Left lung (tissue), 10 donors: ENCODE results near the gene ARPC1B. TPM values are rescaled to one million over a fixed set of nuclear protein-coding genes. Genes with fewer than 3 reads are reported as not detected.
"Not testable (repeated sequence)": the region's sequence is repeated elsewhere in the genome, so short reads cannot be mapped to it uniquely, and the experiment has no call there.

Source experiments
- ATAC-seq: fragments of 200-7000 bp; cut with Tn5 transposase; one replicate; pipeline ENCODE4 v1.9.1; 2020; ENCODE audit warnings: moderate library complexity
- DNase-seq, 4 donors: peaks; one replicate each; pipeline ENCODE4 v3.0.0-alpha.2; 2013 to 2020
- H3K27ac ChIP-seq, 2 donors: fragments of 200-600 bp; sonication (generic) in 1 of 2; one replicate each; pipeline versions ENCODE4 v1.5.0 to v1.8.0; 2020 to 2021
- H3K27me3 ChIP-seq, 2 donors: fragments of 200-600 bp; sonication (generic) in 1 of 2; one replicate each; pipeline versions ENCODE4 v1.5.0 to v1.8.0; 2020 to 2021
- H3K36me3 ChIP-seq, 2 donors: fragments of 200-600 bp; sonication (generic) in 1 of 2; one replicate each; pipeline versions ENCODE4 v1.5.0 to v1.8.0; 2020 to 2021
- H3K4me1 ChIP-seq, 2 donors: fragments of 200-600 bp; one replicate each; pipeline ENCODE4 v1.8.0; 2021
- H3K4me3 ChIP-seq, 2 donors: fragments of 200-600 bp; sonication (generic) in 1 of 2; one replicate each; pipeline versions ENCODE4 v1.5.0 to v1.8.0; 2020 to 2021; ENCODE audit warnings: mild to moderate bottlenecking in 1 of 2
- H3K9me3 ChIP-seq, 2 donors: fragments of 200-600 bp; sonication (generic) in 1 of 2; one replicate each; pipeline versions ENCODE4 v1.5.0 to v1.8.0; 2020 to 2021
- intact Hi-C, 2 donors: fragments of 100-400 bp; cut with DNase I; formaldehyde crosslinking; loops; one replicate each; pipeline versions ENCODE4 v1.11.2 to v1.14.2; 2022
- polyA plus RNA-seq, 6 donors: library from polyadenylated mRNA; unstranded; fragments of 120-200 nt; gene quantifications; one replicate each; pipeline ENCODE4 v1.2.1, GENCODE V29; 2013; ENCODE audit not compliant: insufficient read length in 6 of 6
- total RNA-seq, 2 donors: library from RNA; stranded (reverse); fragmentation: NEBNext Ultra II Directional; extraction: Animal tissue kit (Norgen Biotek cat#: 25700); gene quantifications; one replicate each; pipeline ENCODE4 v1.2.1, GENCODE V29; 2021
- TF ChIP-seq, protein P1 (sequence below), 2 donors: fragments of 200-600 bp; sonication (generic) in 1 of 2; IDR thresholded peaks; one replicate each; pipeline versions ENCODE4 v1.5.0 to v1.8.0; 2021; ENCODE audit warnings: antibody characterized with exemption in 2 of 2
- donor health status: DM: no; HTN: yes; CAD: no.
- donor health status: DM: no; HTN: no; CAD: no.

Gene ARPC1B
- total and polyA plus RNA-seq, 8 donors: 37.1 to 311 (median 50.1) TPM

DNA sequence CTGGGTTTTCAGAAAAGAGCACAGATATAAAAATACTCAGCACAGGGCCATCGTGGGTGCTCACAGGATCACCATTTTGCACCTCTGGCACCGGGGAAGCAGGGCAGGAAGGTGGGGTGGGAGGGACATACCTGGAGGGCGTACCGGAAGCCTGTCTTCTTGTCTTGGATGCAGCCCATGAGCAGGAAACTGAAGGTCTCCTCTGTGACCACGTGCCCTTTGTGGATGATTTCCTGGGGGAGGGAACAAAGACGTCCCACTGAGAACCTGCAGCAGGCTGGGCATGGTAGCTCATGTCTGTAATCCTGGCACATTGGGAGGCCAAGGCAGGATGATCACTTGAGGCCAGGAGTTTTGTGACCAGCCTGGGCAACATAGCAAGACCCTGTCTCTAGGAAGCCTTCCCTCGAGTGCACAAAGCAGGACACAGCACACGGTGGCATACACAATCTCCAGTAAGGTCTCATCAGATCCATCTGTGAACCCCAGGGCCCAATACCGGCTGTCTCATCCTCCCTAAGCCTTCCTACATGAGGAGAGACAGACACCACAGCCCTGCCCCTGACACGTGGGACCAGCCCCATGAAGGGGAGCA lies 54.5 kb downstream of the ARPC1B start:
- intact Hi-C loops: no loop called here
- no peak for ATAC-seq

DNA sequence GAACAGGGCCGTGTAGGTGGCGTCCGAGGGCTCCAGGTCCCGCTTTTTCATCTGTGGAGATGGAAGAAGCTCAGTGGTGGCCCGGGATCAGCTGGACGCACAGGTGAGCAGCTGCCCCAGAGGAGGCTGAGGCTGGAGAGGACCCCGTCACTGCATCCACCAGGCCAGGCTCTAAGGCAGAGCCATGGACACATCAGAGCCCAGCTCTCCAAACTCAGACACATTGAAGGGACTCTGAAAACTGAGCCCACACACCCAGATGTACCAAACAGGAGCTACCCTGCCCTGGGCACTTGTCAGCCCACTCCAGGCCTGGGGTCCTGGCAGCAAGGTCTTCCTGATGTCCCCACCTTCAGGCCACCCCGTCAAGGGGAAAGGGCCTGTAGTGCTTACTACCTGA lies 55.2 kb downstream of the ARPC1B start:
- DNase-seq (peak in 1 of 4 donors; percentile 53), ATAC-seq (no peak)
- H3K36me3 ChIP-seq: peaks cover 0 to 85% of the 10 kb centered on the region in 2 donors
- no peaks in the 10 kb centered on the region for H3K27me3 ChIP-seq
- no peak overlapping the region for H3K4me3 ChIP-seq
- H3K4me1 ChIP-seq: no peaks in the 10 kb centered on the region
- no peak overlapping the region for H3K27ac ChIP-seq
- intact Hi-C loops: no loop called here
- H3K9me3 ChIP-seq: no peaks in the 10 kb centered on the region
- TF ChIP-seq, protein P1, sequence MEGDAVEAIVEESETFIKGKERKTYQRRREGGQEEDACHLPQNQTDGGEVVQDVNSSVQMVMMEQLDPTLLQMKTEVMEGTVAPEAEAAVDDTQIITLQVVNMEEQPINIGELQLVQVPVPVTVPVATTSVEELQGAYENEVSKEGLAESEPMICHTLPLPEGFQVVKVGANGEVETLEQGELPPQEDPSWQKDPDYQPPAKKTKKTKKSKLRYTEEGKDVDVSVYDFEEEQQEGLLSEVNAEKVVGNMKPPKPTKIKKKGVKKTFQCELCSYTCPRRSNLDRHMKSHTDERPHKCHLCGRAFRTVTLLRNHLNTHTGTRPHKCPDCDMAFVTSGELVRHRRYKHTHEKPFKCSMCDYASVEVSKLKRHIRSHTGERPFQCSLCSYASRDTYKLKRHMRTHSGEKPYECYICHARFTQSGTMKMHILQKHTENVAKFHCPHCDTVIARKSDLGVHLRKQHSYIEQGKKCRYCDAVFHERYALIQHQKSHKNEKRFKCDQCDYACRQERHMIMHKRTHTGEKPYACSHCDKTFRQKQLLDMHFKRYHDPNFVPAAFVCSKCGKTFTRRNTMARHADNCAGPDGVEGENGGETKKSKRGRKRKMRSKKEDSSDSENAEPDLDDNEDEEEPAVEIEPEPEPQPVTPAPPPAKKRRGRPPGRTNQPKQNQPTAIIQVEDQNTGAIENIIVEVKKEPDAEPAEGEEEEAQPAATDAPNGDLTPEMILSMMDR (IDR thresholded peaks at IDR 0.05): no peak

More for the DNA sequence above, 54.5 kb downstream of the ARPC1B start:
- Histone ChIP-seq H3K36me3 (peaks cover 0 to 85% of the 10 kb centered on the region in 2 donors), H3K27me3 (no peaks in the 10 kb centered on the region), H3K4me1 (no peaks in the 10 kb centered on the region), H3K9me3 (no peaks in the 10 kb centered on the region), H3K4me3 (no peak overlapping the region), H3K27ac (no peak overlapping the region)
- TF ChIP-seq, protein P1 (IDR thresholded peaks at IDR 0.05): no peak
- peak in 1 of 4 donors; percentile 45 for DNase-seq

DNA sequence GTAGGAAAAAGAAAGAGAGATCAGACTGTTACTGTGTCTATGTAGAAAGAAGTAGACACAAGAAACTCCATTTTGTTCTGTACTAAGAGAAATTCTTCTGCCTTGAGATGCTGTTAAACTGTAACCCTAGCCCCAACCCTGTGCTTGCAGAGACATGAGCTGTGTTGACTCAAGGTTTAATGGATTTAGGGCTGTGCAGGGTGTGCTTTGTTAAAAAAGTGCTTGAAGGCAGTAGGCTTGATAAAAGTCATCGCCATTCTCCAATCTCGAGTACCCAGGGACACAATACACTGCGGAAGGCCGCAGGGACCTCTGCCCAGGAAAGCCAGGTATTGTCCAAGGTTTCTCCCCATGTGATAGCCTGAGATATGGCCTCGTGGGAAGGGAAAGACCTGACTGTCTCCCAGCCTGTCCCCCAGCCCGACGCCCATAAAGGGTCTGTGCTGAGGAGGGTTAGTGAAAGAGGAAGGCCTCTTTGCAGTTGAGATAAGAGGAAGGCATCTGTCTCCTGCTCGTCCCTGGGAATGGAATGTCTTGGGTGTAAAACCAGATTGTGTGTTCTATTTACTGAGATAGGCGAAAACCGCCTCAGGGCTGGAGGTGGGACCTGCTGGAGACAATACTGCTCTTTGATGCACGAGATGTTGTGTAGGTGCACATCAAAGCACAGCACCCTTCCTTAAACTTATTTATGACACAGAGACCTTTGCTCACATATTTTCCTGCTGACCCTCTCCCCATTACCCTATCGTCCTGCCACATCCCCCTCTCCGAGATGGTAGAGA lies 57.4 kb downstream of the ARPC1B start:
- H3K27ac ChIP-seq, H3K4me1 ChIP-seq, intact Hi-C loops, ATAC-seq, H3K4me3 ChIP-seq, H3K9me3 ChIP-seq, H3K27me3 ChIP-seq: not testable (repeated sequence)
- DNase-seq: peak in 1 of 4 donors; percentile 4
- peaks cover 0 to 79% of the 10 kb centered on the region in 2 donors for H3K36me3 ChIP-seq

DNA sequence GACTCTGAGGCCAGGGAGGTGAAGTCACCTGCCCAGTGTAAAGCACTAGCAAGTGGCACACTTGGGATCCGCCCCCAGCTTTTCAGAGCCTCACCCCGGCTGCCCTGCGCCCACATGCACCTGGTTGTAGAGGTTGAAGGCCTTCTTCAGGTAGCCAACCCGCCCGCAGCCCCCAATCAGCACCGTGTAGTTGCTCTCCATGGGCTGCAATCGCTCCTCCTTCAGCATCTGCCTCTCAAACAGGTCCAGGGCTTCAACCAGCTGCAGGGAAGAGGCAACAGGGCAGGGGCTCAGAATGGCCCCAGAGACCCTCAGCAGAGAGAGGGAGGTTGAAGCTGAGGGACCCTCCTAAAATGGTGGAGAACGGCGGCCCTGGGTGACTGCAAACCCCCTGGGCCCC lies 58.6 kb downstream of the ARPC1B start:
- H3K4me3 ChIP-seq: no peak overlapping the region
- H3K36me3 ChIP-seq: peaks cover 0 to 73% of the 10 kb centered on the region in 2 donors
- ATAC-seq: no peak
- no peak overlapping the region for H3K27ac ChIP-seq
- peaks cover 4 to 11% of the 10 kb centered on the region in 2 donors for H3K4me1 ChIP-seq
- H3K9me3 ChIP-seq: no peaks in the 10 kb centered on the region
- no peaks in the 10 kb centered on the region for H3K27me3 ChIP-seq
- peak in 1 of 4 donors; percentile 30 for DNase-seq
- intact Hi-C loops: no loop called here
- TF ChIP-seq, protein P1 (IDR thresholded peaks at IDR 0.05): no peak

DNA sequence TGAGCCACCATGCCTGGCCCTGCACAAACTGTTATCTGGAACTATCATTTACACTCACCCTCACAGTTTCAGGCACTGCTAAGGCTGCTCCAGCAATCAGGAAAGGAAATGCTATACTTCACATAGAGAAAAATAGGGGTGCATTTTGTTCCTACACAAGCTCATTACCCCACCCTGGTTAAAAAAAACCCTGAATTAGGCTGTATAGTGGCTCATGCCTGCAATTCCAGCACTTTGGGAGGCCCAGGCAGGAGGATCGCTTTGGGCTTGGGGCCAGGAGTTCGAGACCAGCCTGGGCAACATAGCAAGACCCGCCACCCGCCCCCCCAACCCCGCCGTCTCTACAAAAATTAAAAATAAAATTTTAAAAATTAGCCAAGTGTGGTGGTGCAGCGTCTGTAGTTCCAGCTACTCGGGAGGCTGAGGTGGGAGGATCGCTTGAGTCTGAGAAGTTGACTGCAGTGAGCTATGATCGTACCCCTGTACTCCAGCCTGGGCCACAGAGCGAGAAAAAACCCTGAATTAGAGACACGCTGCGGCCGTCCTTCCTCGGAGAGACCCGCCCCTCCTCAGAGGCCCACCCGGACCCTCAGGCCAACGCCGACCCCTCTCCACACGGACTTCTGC lies 63.5 kb downstream of the ARPC1B start:
- Histone ChIP-seq H3K4me3 (peak overlapping the region; percentile 91 to 99), H3K36me3 (peaks cover 0 to 36% of the 10 kb centered on the region in 2 donors), H3K27ac (peak overlapping the region; percentile 74 to 83), H3K4me1 (peaks cover 10 to 37% of the 10 kb centered on the region in 2 donors), H3K9me3 (no peaks in the 10 kb centered on the region), H3K27me3 (no peaks in the 10 kb centered on the region)
- ATAC-seq: peak; percentile 40
- TF ChIP-seq, protein P1 (IDR thresholded peaks at IDR 0.05): no peak
- intact Hi-C loops: no loop called here
- no peak for DNase-seq
